K562 (cell line): Measurements from ENCODE around the gene KLHL24. TPM values are rescaled to one million over a fixed set of nuclear protein-coding genes. Genes with fewer than 3 reads are reported as not detected.

ENCODE experiments used
- CREM ChIP-seq: IDR thresholded peaks from 2 replicates; pipeline ENCODE4 v1.6.1; 2014; ENCODE audit warnings: antibody characterized with exemption, low read depth
- E2F6 ChIP-seq, 2 experiments: IDR thresholded peaks; 2 replicates each; pipeline ENCODE4 v1.6.1; 2011; ENCODE audit warnings: borderline replicate concordance in 1 of 2, control low read depth in 1 of 2, low read depth in 1 of 2, low read length in 1 of 2, mild to moderate bottlenecking in 1 of 2, mixed read lengths in 1 of 2, moderate library complexity in 1 of 2; ENCODE audit not compliant: insufficient read depth in 1 of 2, insufficient read length in 1 of 2, poor library complexity in 1 of 2, severe bottlenecking in 1 of 2; ENCODE audit errors: extremely low read depth in 1 of 2
- GTF3C2 ChIP-seq: IDR thresholded peaks from 3 replicates; pipeline ENCODE4 v1.6.1; 2011; ENCODE audit warnings: borderline replicate concordance, mild to moderate bottlenecking, moderate library complexity; ENCODE audit not compliant: insufficient read length; ENCODE audit errors: extremely low read depth
- JUN ChIP-seq, 2 experiments: sonication (generic) in 1 of 2; formaldehyde crosslinking in 1 of 2; IDR thresholded peaks; 2 replicates each; pipeline versions ENCODE4 v1.6.1 to v1.8.0; 2012 to 2022; ENCODE audit warnings: borderline replicate concordance in 2 of 2, mild to moderate bottlenecking in 2 of 2, improper control_type of control experiment in 1 of 2, low read depth in 1 of 2, low read length in 1 of 2, missing genetic modification reagents in 1 of 2
- MAZ ChIP-seq, 2 experiments: fragments of 450-650 bp in 1 of 2; sonication (generic) in 1 of 2; formaldehyde crosslinking; IDR thresholded peaks in 1 of 2; conservative IDR thresholded peaks in 1 of 2; 2 replicates each; pipeline versions ENCODE4 v1.4.0 to v1.5.0; 2020; ENCODE audit warnings: mild to moderate bottlenecking in 1 of 2, missing genetic modification reagents in 1 of 2
- POLR3A ChIP-seq: IDR thresholded peaks from 2 replicates; pipeline ENCODE4 v1.6.1; 2011; ENCODE audit warnings: borderline replicate concordance, mild to moderate bottlenecking, moderate library complexity; ENCODE audit not compliant: insufficient read length, insufficient read depth; ENCODE audit errors: extremely low read depth
- RBBP5 ChIP-seq: fragments of 200-600 bp; sonication (generic); IDR thresholded peaks from 2 replicates; pipeline ENCODE4 v1.6.1; 2012; ENCODE audit warnings: borderline replicate concordance, mild to moderate bottlenecking, low read length, control low read depth, inconsistent platforms; ENCODE audit not compliant: insufficient read depth, poor library complexity, severe bottlenecking
- REST ChIP-seq, 2 experiments: fragments of 450-650 bp; formaldehyde crosslinking in 1 of 2; IDR thresholded peaks; 2 replicates each; pipeline versions ENCODE4 v1.4.0 to v1.6.1; 2014 to 2020; ENCODE audit warnings: mild to moderate bottlenecking in 2 of 2, borderline replicate concordance in 1 of 2, low read depth in 1 of 2
- SIN3A ChIP-seq, 2 experiments: fragments of 150-350 bp in 1 of 2; IDR thresholded peaks; 2 replicates each; pipeline ENCODE4 v1.6.1; 2011 to 2016; ENCODE audit warnings: borderline replicate concordance in 2 of 2, low read depth in 2 of 2, low read length in 2 of 2, mild to moderate bottlenecking in 2 of 2, moderate library complexity in 2 of 2; ENCODE audit not compliant: control insufficient read depth in 1 of 2
- polyA plus RNA-seq, 8 experiments: library from polyadenylated mRNA; depleted of rRNA in 4 of 8; stranded (reverse) in 5 of 8; unstranded in 3 of 8; fragments of >200 nt; fragmentation: Nextera tagmentation in 2 of 8; fragmentation: Illumina TruSeq in 1 of 8; extraction: Ambion mirVana in 2 of 8; extraction: Trizol in 1 of 8; gene quantifications; 2 replicates each; pipeline versions ENCODE4 v1.2.1 to v1.2.3, GENCODE V29; 2011 to 2014; ENCODE audit warnings: inconsistent platforms in 1 of 8, missing spikeins in 1 of 8
- total RNA-seq, 7 experiments: library from RNA; depleted of rRNA in 6 of 7; stranded (reverse); fragments of >200 nt in 6 of 7; fragmentation: Illumina TruSeq in 2 of 7; extraction: Trizol in 2 of 7; gene quantifications; 2 replicates each; pipeline versions ENCODE4 v1.2.1 to v1.2.3, GENCODE V29; 2011 to 2021; ENCODE audit warnings: low replicate concordance in 1 of 7

KLHL24 gene
- total and polyA plus RNA-seq, 9 of the 15 experiments (the other 6 are each of a cell fraction or from before 2014, with no cell fraction given) = 3.3 to 21.2 (median 14.2) TPM

GRCh38 chr3:183636221-183637105, 1.0 kb downstream of the KLHL24 start (continued):
- peak; percentile 44 for TF ChIP-seq REST (IDR thresholded peaks at IDR 0.05; ENCODE audit: borderline replicate concordance)
- no peak for TF ChIP-seq REST (CRISPR knock-in tag; IDR thresholded peaks at IDR 0.05; ENCODE audit: low read depth)
- no peak for TF ChIP-seq POLR3A
- TF ChIP-seq E2F6 (IDR thresholded peaks at IDR 0.05; ENCODE audit: borderline replicate concordance in 1 of 2, extremely low read depth in 1 of 2, insufficient read depth in 1 of 2, insufficient read length in 1 of 2, low read depth in 1 of 2, low read length in 1 of 2, poor library complexity in 1 of 2, severe bottlenecking in 1 of 2) = peak; percentile 46 to 78
- peak; percentile 32 to 48; a peak in 2 of 4 replicates for TF ChIP-seq MAZ (CRISPR knock-in tag; conservative IDR thresholded peaks at IDR 0.05 in 1 of 2, IDR thresholded peaks at IDR 0.05 in 1 of 2)
- TF ChIP-seq RBBP5 = peak; percentile 39
- TF ChIP-seq SIN3A (IDR thresholded peaks at IDR 0.05; ENCODE audit: borderline replicate concordance in 2 of 2, control insufficient read depth in 1 of 2, low read depth in 2 of 2, low read length in 2 of 2) = peak in 1 of 2 experiments; percentile 57; a peak in 2 of 4 replicates
- no peak for TF ChIP-seq GTF3C2
- 0 out of 2 replicates have a peak, but pooled peaks have one; percentile 5 for TF ChIP-seq JUN (IDR thresholded peaks at IDR 0.05; ENCODE audit: borderline replicate concordance, low read depth, low read length)
- no peak for TF ChIP-seq JUN (CRISPR knock-in tag; IDR thresholded peaks at IDR 0.05; ENCODE audit: borderline replicate concordance)
- peak; percentile 21; the same call in 1 of the 2 replicates for TF ChIP-seq CREM
